ENCODE data around the gene FSTL5. TPM values are rescaled to one million over a fixed set of nuclear protein-coding genes. Genes with fewer than 3 reads are reported as not detected.

Gene FSTL5
- total RNA-seq, 1 experiment from 2014 or later = 0.55 TPM

GRCh38 chr4:162140051-162140683 is 23.6 kb downstream of the FSTL5 start:
- CTCF ChIA-PET = no interaction called here
- DNase-seq (ENCODE audit: low spot score) (no peak), ATAC-seq (no peak)
- no peaks in the 10 kb centered on the region for H3K36me3 Mint-ChIP-seq
- no peak overlapping the region for H3K4me3 Mint-ChIP-seq
- POLR2A ChIA-PET = no interaction called here
- H3K27ac Mint-ChIP-seq = no peak overlapping the region
- H3K9me3 Mint-ChIP-seq = peaks cover 10% of the 10 kb centered on the region
- H3K27me3 Mint-ChIP-seq (ENCODE audit: low read depth) = no peaks in the 10 kb centered on the region
- peaks cover 4% of the 10 kb centered on the region; the same call in 1 of the 2 replicates for H3K4me1 Mint-ChIP-seq
- no peak for TF ChIP-seq ARID4B (CRISPR knock-in tag; IDR thresholded peaks at IDR 0.05; ENCODE audit: borderline replicate concordance)
- no peak for TF ChIP-seq ZNF138 (CRISPR knock-in tag; conservative IDR thresholded peaks at IDR 0.05)
- no peak for TF ChIP-seq IRF1 (CRISPR knock-in tag; IDR thresholded peaks at IDR 0.05)

- Mint-ChIP-seq H3K27ac (no peak overlapping the region), H3K4me1 (peaks cover 9% of the 10 kb centered on the region), H3K36me3 (no peaks in the 10 kb centered on the region), H3K27me3 (ENCODE audit: low read depth) (no peaks in the 10 kb centered on the region), H3K9me3 (peaks cover 10% of the 10 kb centered on the region), H3K4me3 (no peak overlapping the region)
- no peak for ATAC-seq
- no peak for DNase-seq (ENCODE audit: low spot score)
- ChIA-PET POLR2A (no interaction called here), CTCF (no interaction called here)
- TF ChIP-seq ZNF232 (CRISPR knock-in tag; IDR thresholded peaks at IDR 0.05) (no peak), ZNF671 (CRISPR knock-in tag; IDR thresholded peaks at IDR 0.05) (no peak), SMAD3 (CRISPR knock-in tag; IDR thresholded peaks at IDR 0.05; ENCODE audit: borderline replicate concordance) (no peak), ZNF263 (CRISPR knock-in tag; IDR thresholded peaks at IDR 0.05; ENCODE audit: low read depth) (no peak), GABPB1 (CRISPR knock-in tag; IDR thresholded peaks at IDR 0.05) (no peak), ZBTB43 (CRISPR knock-in tag; IDR thresholded peaks at IDR 0.05) (no peak), HMGA2 (CRISPR knock-in tag; IDR thresholded peaks at IDR 0.05) (no peak), MYBL2 (CRISPR knock-in tag; IDR thresholded peaks at IDR 0.05) (no peak), ZNF219 (CRISPR knock-in tag; IDR thresholded peaks at IDR 0.05; ENCODE audit: borderline replicate concordance) (no peak), TEAD4 (CRISPR knock-in tag; IDR thresholded peaks at IDR 0.05) (no peak), MLX (CRISPR knock-in tag; IDR thresholded peaks at IDR 0.05) (no peak), E2F1 (CRISPR knock-in tag; IDR thresholded peaks at IDR 0.05) (no peak), ZSCAN18 (CRISPR knock-in tag; IDR thresholded peaks at IDR 0.05) (no peak), ZNF281 (CRISPR knock-in tag; IDR thresholded peaks at IDR 0.05) (no peak), JAZF1 (CRISPR knock-in tag; IDR thresholded peaks at IDR 0.05) (no peak), KAT7 (CRISPR knock-in tag; IDR thresholded peaks at IDR 0.05; ENCODE audit: borderline replicate concordance) (no peak)
These were observed 24.4 kb downstream of the FSTL5 start for GRCh38 chr4:162139412-162139811.
